HG02973 (cell line): ENCODE data around the gene CLDN22.

Experiments
- ATAC-seq: cut with Tn5 transposase; IDR thresholded peaks from one replicate; pipeline ENCODE4 v1.9.1; 2021; ENCODE audit warnings: moderate library complexity; ENCODE audit not compliant: unreplicated experiment

Gene CLDN22

GRCh38 chr4:183323295-183323694, 3.2 kb upstream of the CLDN22 start:
- ATAC-seq, result no peak

GRCh38 chr4:183322326-183322725, 2.2 kb upstream of the CLDN22 start, which contains the start of gene CLDN24:
Gene CLDN24 (minus strand): TSS chr4:183322426. CDS start chr4:183322426, 0 bp downstream.
- ATAC-seq, result no peak

GRCh38 chr4:183321516-183321915, 1.4 kb upstream of the CLDN22 start:
- ATAC-seq, result no peak

GRCh38 chr4:183321079-183321478, 1.0 kb upstream of the CLDN22 start:
- ATAC-seq, result no peak

GRCh38 chr4:183318656-183319055, 1.4 kb downstream of the CLDN22 start:
- no peak for ATAC-seq

GRCh38 chr4:183314806-183315205, 5.3 kb downstream of the CLDN22 start:
- ATAC-seq, result no peak

- ATAC-seq, result no peak
These were observed 5.7 kb downstream of the CLDN22 start for GRCh38 chr4:183314336-183314735.

- no peak for ATAC-seq
These were observed 7.2 kb downstream of the CLDN22 start for GRCh38 chr4:183312841-183313240.

- ATAC-seq, result no peak
These were observed 13.3 kb downstream of the CLDN22 start for GRCh38 chr4:183306811-183307210.

- peak; percentile 17 for ATAC-seq
These were observed 15.5 kb downstream of the CLDN22 start for GRCh38 chr4:183304538-183304937.

- peak; percentile 49 for ATAC-seq
These were observed 16.0 kb downstream of the CLDN22 start for GRCh38 chr4:183304067-183304466.

GRCh38 chr4:183303301-183303700, 16.8 kb downstream of the CLDN22 start:
- no peak for ATAC-seq

GRCh38 chr4:183300655-183301054, 19.4 kb downstream of the CLDN22 start:
- no peak for ATAC-seq

- no peak for ATAC-seq
These were observed 20.0 kb downstream of the CLDN22 start for GRCh38 chr4:183300070-183300469.

- no peak for ATAC-seq
These were observed 20.6 kb downstream of the CLDN22 start for GRCh38 chr4:183299464-183299863.

- ATAC-seq, result peak; percentile 86
These were observed 22.4 kb downstream of the CLDN22 start for GRCh38 chr4:183297675-183298074.

- ATAC-seq, result no peak
These were observed 24.4 kb downstream of the CLDN22 start for GRCh38 chr4:183295711-183296110.

- ATAC-seq, result no peak
These were observed 29.0 kb downstream of the CLDN22 start for GRCh38 chr4:183291070-183291469.

GRCh38 chr4:183289688-183290087, 30.4 kb downstream of the CLDN22 start:
- no peak for ATAC-seq

- no peak for ATAC-seq
These were observed 31.1 kb downstream of the CLDN22 start for GRCh38 chr4:183288955-183289354.

- ATAC-seq, result peak; percentile 72
These were observed 32.4 kb downstream of the CLDN22 start for GRCh38 chr4:183287677-183288076.

- peak; percentile 71 for ATAC-seq
These were observed 32.8 kb downstream of the CLDN22 start for GRCh38 chr4:183287309-183287659.

GRCh38 chr4:183286590-183287308, 33.3 kb downstream of the CLDN22 start:
- peak; percentile 18 for ATAC-seq
